CD1c-positive myeloid dendritic cell (primary cell): ENCODE measurements around the gene SORT1.
"Not testable (repeated sequence)": the region's sequence is repeated elsewhere in the genome, so short reads cannot be mapped to it uniquely, and the experiment has no call there.

Experiments
- DNase-seq: peaks from one replicate; pipeline ENCODE4 v3.0.0-alpha.2; 2016; ENCODE audit errors: extremely low spot score

The SORT1 gene

DNA sequence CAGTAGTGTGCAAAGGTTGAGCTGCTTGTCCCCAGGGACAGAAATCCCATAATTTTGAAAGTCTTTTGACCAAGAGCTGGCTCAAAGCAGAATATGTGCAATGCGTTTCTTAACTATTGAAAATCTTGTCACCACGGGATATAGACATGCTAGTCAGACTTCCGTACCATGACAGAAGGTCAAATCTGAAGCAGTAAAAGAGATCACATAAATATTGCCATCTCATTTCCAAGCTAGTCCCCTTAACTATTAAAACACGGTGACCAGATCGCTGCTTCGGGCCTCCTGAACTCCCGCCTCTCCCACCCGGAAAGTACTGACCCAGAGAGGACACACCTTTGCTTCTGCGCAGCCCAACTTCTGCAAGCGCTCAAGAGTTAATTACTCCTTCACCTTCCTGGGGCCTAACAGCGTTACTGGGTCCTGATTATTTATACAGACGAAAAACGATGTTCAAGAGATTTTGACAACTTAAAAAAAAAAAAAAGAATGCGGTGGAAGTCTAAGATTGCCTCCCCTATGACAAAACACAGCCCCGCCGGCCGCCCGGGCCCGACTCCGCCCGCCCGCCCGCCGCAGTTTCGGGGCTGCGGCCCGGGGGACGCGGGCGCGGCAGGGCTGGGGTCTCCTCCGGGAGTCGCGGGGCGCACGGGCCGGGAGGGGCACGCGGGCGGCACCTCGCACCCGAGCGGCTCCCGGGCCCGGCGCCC, 692 bp downstream of the SORT1 start:
- DNase-seq: peak; percentile 45

DNA sequence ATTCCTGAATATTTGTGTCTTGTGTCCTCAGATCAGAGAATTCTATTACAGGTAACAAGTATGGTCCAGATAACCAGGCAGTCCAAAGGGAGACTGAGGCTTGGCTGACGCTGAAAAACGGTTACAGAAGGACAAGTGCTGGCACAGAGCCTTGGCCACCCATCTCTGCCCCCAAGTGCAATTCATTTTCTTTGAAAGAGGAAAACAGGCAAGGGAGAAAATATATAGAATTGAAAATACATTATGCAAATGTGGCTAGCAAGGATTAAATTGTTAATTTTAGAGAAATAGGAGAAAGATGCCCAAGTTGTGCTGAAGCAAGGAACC, 1.2 kb downstream of the SORT1 start:
- DNase-seq: no peak

DNA sequence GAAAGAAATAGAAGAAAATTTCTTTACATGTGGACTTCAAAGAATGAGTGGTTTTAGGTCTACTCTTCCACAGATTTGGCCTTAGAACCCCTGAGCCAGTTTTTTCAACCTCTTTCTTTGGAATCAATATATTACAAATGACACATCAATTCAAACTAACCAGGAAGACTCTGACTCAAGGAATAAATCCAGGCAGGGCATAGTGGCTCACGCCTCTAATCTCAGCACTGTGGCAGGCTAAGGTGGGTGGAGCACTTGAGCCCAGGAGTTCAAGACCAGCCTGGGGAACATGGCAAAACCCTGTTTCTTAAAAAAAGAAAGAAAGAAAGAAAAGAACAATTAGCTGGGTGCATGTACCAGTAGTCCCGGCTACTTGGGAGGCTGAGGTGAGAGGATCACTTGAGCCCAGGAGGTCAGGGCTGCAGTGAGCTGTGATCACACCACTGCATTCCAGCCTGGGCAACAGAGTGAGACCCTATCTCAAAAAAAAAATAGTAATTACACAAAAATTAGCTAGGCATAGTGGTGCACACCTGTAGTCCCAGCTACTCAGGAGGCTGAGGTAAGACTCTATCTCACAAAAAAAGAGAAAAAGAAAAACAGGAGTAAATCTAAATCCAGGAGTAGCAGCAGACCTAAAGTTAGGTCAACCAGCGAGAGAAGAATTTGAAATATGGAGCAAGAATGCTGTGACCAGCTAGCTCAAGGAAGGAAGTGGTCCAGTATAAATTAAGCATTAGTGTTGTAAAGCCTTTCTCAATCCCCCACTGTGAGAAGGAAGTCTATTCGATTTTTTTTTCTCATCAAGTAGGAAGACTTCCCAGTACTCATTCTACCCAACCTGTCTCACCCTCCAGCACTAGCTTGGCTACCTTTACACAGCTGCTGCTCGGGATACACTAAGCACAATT, 1.9 kb downstream of the SORT1 start:
- peak; percentile 76 for DNase-seq

DNA sequence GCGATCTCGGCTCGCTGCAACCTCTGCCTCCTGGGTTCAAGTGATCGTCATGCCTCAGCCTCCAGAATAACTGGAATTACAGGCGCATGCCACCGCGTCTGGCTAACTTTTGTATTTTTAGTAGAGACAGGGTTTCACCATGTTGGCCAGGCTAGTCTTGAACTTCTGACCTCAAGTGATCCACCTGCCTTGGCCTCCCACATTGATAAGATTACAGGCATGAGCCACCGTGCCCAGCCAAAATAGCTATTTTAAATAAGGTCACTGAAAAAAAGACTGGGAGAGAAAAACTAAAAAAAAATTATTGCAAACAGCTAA, 2.5 kb downstream of the SORT1 start:
- DNase-seq: not testable (repeated sequence)

DNA sequence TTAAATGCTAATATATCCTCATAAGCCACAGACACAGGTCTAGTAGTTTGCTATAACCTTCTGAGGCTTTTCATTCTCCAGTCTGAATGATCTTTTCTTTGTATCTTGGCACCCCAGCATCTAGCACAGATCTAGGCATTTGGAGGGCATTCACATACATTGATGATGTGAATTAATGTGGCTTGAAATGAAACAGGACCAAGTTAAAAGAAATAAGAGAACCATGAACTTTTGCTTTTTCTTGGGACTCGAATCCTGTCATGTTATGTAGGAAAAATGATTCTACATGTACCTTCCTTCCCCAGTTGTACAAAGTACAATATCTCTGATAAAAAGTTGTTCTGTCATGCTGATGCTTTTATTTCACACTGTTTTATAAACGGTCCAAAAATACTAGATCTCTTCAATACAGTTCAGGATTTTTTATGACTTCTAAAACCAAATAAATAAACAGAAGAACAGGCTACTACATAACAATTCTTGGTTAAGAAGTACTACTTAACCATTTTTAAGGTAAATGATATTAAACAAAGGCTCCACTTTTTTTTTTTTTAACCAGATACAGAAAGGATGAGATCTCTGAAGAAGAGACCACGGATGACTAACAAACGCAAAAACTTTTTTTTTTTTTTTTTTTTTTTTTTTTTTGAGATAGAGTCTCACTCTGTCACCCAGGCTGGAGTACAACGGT, 3.0 kb downstream of the SORT1 start:
- DNase-seq: no peak

DNA sequence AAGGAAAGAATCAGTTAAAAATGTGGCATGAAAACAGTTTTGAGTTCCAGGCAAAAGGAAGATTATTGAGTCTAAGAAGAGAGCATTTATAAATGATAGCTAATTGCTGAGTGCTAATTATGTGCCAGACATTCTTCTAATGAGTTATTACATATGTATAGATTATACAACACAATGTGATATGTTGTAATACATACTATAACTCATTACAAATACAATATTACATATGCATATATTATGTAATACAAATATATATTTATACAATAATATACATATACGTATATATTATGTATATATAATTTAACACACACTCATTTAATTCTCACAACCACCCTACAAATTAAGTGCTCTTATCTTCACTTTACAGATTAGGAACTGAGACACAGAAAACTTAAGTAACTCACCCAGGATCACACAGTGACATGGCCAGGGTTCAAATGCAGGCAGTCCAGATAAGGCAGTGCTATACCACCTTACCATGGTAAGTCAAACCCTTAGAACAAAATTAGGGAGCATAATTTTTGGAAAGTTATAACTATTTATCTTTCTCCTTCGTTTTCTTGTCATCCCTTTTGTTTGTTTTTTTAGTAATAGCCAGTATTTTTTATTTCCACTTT, 4.0 kb downstream of the SORT1 start:
- DNase-seq: no peak

DNA sequence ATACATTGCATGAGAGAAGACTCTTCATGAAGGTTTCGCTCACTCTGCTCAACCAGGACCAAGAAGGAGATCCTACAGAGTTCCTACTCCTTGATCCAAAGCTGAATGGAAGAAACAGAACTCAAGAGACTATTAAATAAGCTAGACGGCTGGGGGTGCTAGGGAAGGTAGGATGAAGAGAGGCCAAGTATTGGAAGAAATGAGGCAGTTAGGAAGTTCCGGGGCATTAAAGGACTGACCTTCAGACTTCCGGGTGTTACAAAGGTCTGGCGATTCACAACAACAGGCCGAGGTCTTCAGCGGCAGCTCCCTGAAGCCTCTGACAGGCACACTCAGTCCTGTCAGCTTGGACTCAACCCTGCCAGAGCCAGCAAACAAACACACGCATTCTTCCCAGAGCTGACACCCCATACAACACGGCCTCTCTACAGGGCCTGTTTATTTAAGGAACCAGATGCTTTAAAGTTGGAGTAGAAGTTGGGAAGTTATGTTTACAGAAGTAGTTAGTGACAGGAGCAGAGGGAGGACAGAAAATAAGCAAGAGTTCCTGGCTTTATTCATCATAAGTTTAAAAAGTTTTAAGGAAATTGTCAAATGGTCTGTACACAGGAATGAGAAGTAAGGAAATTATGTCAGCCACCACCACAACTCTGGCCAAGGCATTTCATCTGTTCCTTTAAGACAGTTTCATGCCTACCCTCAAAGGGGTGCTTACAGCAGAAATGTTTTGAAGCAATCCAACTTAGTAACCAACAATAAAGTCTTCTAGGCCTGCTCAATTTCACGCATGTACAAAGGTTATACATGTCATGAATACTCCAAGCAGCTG, 4.7 kb downstream of the SORT1 start:
- DNase-seq: peak; percentile 79

DNA sequence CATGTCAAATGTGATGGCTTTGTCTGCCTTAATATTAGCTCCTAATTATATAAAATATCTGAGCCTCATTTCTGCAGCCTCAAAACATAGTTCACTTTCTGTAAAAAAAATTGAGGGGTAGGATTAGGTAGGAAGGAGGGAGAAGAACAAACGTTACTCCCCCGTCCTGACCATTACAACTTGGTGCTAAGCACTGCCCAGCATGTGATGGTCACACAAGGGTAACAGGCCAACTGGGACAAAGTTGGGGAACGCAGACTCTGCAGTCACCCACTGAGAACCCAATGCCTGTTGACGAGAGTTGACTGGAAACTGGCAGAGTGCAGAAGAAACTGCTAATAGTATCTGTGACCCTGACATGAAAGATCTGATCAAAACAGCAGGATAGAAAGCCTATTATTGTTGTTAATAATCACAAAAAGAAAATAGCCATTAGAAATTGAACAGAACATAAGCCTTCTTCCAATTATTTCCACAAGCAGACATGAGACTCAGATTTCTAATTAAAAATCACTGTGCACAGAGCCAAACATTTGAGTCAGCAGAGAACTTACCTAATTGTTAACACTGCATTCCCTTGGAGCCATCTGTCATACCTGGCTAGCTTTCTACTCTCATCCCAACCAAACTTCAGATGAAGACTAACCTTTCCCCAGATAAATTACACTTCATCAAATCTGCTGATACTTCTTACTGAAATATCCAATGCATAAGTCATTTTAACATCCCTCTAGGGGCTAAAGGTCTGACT, 5.5 kb downstream of the SORT1 start:
- DNase-seq: peak; percentile 72

DNA sequence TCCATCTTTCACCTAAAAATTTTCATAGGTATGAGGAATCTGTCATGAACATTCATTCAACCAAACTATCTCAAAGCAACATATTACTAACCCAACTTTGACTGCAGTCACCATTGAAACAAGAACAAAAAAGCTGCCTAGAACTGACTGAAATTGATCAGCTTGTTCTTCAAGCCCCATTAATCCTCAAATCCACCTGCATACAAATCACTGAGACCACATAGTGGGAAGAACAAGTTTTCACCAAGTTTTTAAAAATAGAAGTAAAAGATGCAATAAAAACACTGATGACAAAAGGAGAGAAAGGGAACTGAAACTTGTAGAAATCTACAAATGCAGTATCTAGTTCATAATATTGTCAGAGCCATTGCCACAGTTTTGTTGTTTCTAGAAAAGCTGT, 6.1 kb downstream of the SORT1 start:
- DNase-seq: peak; percentile 77

DNA sequence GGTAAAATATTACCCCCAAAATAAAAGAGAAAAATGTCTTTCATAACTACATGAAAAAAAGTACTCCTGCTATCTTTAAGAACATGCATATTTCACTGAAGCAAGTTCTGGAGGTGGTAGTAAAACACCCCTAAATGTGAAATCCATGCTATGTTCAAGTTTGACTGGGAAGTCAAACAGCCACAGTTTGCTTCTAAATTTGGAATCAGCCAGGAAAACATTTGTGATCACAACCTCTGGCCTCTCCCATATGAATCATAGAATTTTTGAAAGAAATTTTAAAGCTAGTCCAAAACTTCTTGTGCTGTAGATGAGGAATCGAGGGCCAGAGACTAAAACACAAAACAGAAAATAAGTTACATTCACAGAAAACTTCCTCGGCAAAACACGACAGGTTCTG, 6.6 kb downstream of the SORT1 start:
- DNase-seq: no peak

DNA sequence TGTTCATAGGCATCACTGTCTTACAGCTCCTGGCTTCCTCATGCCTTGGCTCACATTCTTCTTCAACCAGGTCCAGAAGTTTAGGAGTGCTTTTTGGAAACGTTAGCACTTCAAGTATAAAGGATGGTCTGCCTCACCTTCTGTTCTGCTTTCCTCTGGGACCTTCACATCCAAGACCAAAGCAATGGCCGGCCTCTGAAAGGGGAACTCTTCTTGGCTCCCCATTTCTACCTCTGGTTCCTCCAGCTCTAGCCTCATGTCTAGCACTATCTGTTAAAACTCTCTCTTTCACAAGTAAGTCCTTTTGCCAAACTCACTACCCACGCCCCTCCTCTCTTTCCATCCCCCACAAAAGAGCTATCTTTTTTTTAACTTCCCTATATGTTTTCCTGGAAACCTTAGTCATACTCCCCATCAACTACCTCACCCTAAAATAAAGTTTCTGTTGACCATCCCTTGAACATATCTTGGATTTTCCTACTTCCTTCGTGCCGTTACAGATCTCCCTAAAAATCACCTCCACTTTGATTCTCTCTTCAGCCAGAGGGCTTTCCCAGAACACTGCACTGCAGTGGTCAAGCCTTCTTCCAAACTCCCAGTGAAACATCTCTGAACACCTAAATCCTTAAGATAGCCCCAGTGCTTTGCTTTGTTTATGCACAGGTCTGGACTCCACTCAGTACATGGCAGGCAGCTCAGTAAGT, 7.9 kb downstream of the SORT1 start:
- peak; percentile 88 for DNase-seq

DNA sequence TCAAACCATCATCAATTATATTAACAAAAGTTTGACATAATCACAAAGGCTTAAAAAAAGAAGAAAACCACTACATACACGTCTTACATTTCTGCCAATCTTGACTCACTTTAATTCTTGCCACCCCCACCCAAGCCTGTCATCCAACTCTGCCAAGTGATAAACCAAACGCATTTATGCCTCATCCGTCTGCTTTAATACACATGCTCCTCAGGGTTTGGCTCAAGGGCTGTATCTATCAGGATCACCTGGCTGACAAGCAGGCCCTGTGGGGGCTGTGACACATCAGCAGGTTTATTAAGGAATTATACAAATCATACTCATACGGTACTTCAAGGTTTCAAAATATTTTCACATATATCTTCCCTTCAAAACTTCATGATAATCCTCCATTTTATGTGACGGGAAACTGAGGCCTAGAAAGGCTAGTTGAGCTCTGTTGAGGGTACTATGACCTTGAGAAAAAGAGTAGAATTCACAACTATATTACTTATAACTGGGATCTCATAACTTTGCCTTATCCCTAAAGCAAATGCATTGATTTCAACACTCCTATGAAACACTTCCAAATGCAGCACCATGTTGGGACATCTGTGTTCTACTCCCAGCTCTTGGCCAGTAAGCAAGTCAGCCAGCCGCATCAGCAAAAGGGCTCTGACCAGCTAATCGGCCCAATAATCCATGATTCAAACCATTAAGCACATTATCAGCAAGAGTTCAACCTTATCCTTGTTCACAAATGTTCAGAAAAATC, 8.7 kb downstream of the SORT1 start:
- no peak for DNase-seq

DNA sequence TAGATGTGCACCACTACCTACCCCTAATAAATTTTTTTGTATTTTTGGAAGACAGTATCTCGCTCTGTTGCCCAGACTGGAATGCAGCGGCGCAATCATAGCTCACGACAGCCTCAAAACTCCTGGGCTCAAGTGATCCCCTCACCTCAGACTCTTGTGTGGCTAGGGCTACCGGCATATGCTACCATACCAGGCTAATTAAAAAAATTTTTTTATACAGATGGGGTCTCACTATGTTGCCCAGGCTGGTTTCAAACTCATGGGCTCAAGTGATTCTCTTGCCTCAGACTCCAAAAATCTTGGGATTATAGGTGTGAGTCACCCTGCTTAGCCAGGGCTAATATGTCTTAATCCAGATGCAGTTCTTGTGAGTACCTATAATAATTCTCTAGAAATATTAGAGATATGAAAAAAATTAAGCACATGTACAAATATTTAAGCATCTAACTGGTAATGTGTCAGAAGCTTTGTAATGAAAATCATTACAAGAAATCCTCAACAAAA, 9.5 kb downstream of the SORT1 start:
- no peak for DNase-seq

DNA sequence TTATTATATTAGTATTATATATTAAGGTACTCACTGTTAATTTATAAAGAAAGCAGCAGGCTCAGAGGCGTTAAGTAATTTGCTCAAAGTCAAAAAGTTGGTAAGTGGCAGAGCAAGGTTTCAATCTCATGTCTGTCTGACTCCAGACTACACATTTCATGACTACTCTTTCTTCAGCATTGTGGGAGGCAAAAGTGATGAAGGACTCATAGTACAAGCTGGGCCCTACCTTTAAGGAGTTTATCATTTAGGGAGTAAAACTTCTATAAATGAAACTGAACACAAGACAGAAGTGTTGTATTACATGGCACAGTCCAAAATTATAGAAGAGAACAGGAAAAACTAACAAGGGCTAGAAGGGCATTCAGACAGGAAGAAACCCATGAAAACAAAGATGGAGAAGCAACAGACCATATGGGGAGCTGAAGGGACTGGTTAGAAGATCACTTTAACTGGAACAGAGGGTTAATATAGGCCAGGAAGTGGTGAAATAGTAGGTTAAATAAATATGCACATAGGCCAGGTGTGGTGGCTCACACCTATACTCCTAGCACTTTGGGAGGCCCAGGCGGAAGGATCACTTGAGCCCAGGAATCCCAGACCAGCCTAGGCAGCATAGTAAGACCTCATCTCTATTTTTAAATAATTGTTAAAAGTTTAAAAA, 11.5 kb downstream of the SORT1 start:
- DNase-seq: no peak

DNA sequence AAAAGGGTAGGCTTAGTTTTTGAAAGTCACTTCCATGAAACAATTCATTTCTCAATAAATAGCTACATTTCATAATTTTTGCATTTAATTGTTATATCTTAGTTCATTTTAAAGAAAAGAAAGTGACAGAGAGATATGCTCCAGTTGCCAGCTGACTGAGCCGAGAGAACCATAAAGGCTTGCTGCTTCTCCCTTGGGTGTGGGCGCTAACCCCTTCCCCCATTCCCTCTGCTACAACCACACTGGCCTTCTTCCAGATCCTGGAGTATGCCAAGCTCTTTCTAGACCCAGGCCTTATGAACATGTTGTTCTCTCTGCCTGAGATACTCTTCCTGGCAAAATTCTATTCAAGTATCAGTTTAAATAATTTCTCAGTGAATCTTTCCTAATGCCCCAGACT, 12.3 kb downstream of the SORT1 start:
- DNase-seq: no peak

DNA sequence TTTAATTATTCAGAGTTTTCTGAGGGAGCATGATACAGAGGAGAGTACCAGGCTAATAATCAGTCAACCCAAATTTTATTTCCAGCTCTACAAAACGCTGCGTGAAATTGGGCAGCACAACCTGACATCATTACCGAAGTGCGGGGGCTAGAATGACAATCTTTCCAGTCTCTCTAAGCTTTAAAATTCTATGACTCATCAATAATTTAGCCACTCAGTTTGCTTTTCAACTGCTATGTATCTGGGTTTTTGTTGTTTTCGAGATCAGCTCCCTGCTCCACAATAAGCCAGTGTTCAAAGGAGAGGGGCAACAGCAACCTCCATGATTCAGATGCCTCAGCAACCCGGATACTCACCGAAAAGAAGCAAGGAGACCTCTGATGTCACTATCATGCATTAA, 13.9 kb downstream of the SORT1 start:
- DNase-seq: no peak

DNA sequence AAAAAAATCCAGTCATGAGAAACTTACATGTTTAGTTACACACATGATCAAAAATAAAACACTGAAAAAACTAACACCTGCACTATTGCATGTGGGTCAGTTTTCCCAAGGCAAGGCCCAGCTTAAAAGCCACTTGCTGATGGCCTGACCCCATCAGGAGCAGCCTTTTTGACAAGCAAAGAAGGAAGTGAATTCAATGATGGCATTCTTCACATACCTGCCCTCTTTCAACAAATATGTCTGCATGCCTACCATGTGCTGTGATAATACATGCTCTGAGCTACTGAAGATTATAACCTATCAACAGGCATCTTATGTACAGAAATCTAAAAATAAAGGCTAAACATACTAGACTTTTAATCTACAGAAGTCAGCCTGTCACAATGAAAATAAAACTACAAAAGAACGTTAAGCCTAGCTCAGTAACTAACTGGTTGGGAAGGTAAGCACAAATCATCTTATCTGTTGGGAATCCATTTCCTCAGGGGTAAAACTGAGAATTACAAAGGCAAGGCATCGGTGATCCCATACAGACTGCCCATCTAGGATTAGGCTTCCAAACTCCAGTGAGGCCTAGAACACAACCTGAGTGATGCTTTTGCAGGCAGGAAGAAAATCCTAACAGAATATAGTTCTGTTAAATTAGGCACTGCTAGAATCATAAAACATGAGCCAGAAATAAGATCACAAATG, 14.5 kb downstream of the SORT1 start:
- no peak for DNase-seq

DNA sequence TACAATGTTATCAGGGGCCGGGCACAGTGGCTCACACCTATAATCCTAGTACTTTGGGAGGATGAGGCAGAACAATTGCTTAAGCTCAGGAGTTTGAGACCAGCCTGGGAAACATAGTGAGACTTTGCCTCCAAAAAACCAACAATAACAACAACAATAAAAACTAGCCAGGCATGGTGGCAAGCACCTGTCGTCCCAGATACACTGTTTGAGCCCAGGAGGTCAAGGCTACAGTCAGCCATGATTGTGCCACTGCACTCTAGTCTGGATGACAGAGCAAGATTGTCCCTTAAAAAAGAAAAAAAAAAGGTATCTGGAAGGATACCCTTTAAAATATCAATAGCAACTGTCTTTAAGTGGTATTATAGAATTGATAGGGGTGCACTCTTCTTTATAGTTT, 16.1 kb downstream of the SORT1 start:
- no peak for DNase-seq
